SK-N-SH treated with all-trans-retinoic acid at 6 μM for 48 hours (cell line): ENCODE data around the gene TMPRSS11A.

Source experiments
- BACH2 ChIP-seq: fragments of 250-450 bp; sonication (Bioruptor Pico); IDR thresholded peaks from 2 replicates; pipeline ENCODE4 v1.9.0; 2021; ENCODE audit warnings: mild to moderate bottlenecking, borderline replicate concordance
- CSDC2 ChIP-seq: fragments of 250-450 bp; sonication (Bioruptor Pico); IDR thresholded peaks from 2 replicates; pipeline ENCODE4 v1.5.0; 2020; ENCODE audit warnings: mild to moderate bottlenecking, moderate library complexity
- GLIS3 ChIP-seq: fragments of 250-450 bp; sonication (Bioruptor Pico); IDR thresholded peaks from 2 replicates; pipeline ENCODE4 v1.5.0; 2020; ENCODE audit warnings: mild to moderate bottlenecking, moderate library complexity
- OSR1 ChIP-seq: fragments of 250-450 bp; sonication (Bioruptor Pico); IDR thresholded peaks from 2 replicates; pipeline ENCODE4 v1.8.0; 2022; ENCODE audit warnings: moderate library complexity, mild to moderate bottlenecking, inconsistent platforms
- PATZ1 ChIP-seq: fragments of 250-450 bp; sonication (Bioruptor Pico); IDR thresholded peaks from 2 replicates; pipeline ENCODE4 v1.8.0; 2020; ENCODE audit warnings: mild to moderate bottlenecking, moderate library complexity, borderline replicate concordance
- RARB ChIP-seq: fragments of 250-450 bp; sonication (Bioruptor Pico); IDR thresholded peaks from 2 replicates; pipeline ENCODE4 v1.8.0; 2021; ENCODE audit warnings: mild to moderate bottlenecking, moderate library complexity
- SNAI2 ChIP-seq: fragments of 250-450 bp; sonication (Bioruptor Pico); IDR thresholded peaks from 2 replicates; pipeline ENCODE4 v1.5.0; 2020; ENCODE audit warnings: mild to moderate bottlenecking, moderate library complexity
- TOX ChIP-seq: fragments of 250-450 bp; sonication (Bioruptor Pico); IDR thresholded peaks from 2 replicates; pipeline ENCODE4 v1.8.0; 2021; ENCODE audit warnings: mild to moderate bottlenecking, moderate library complexity, borderline replicate concordance
- TSHZ2 ChIP-seq: fragments of 250-450 bp; sonication (Bioruptor Pico); IDR thresholded peaks from 2 replicates; pipeline ENCODE4 v1.5.0; 2020; ENCODE audit warnings: mild to moderate bottlenecking, moderate library complexity
- ZFP3 ChIP-seq: fragments of 250-450 bp; sonication (Bioruptor Pico); IDR thresholded peaks from 2 replicates; pipeline ENCODE4 v1.5.0; 2020; ENCODE audit warnings: mild to moderate bottlenecking, moderate library complexity
- ZFP30 ChIP-seq: fragments of 450-650 bp; formaldehyde crosslinking; IDR thresholded peaks from 2 replicates; pipeline ENCODE4 v1.5.0; 2022; ENCODE audit warnings: mild to moderate bottlenecking, moderate library complexity
- ZNF565 ChIP-seq: fragments of 450-650 bp; formaldehyde crosslinking; conservative IDR thresholded peaks from 2 replicates; pipeline ENCODE4 v1.5.0; 2020; ENCODE audit warnings: low read depth, mild to moderate bottlenecking, moderate library complexity
- ZNF70 ChIP-seq: fragments of 450-650 bp; formaldehyde crosslinking; IDR thresholded peaks from 2 replicates; pipeline ENCODE4 v1.5.0; 2020; ENCODE audit warnings: mild to moderate bottlenecking, moderate library complexity
- TF ChIP-seq, protein P1 (sequence below): fragments of 250-450 bp; sonication (Bioruptor Pico); IDR thresholded peaks from 2 replicates; pipeline ENCODE4 v1.5.1; 2020; ENCODE audit warnings: low read depth, mild to moderate bottlenecking, moderate library complexity

- no peak for TF ChIP-seq SNAI2 (CRISPR knock-in tag)
- no peak for TF ChIP-seq RARB (CRISPR knock-in tag)
- TF ChIP-seq ZFP30 (CRISPR knock-in tag) = no peak
- no peak for TF ChIP-seq ZFP3 (CRISPR knock-in tag)
- TF ChIP-seq BACH2 (CRISPR knock-in tag) = no peak
- no peak for TF ChIP-seq ZNF565
- TF ChIP-seq, protein P1, sequence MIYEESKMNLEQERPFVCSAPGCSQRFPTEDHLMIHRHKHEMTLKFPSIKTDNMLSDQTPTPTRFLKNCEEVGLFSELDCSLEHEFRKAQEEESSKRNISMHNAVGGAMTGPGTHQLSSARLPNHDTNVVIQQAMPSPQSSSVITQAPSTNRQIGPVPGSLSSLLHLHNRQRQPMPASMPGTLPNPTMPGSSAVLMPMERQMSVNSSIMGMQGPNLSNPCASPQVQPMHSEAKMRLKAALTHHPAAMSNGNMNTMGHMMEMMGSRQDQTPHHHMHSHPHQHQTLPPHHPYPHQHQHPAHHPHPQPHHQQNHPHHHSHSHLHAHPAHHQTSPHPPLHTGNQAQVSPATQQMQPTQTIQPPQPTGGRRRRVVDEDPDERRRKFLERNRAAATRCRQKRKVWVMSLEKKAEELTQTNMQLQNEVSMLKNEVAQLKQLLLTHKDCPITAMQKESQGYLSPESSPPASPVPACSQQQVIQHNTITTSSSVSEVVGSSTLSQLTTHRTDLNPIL = no peak
- TF ChIP-seq ZNF70 = no peak
- no peak for TF ChIP-seq CSDC2 (CRISPR knock-in tag)
- TF ChIP-seq PATZ1 (CRISPR knock-in tag) = no peak
- no peak for TF ChIP-seq GLIS3 (CRISPR knock-in tag)
- no peak for TF ChIP-seq TSHZ2 (CRISPR knock-in tag)
- no peak for TF ChIP-seq OSR1
- no peak for TF ChIP-seq TOX (CRISPR knock-in tag)
Measured at GRCh38 chr4:67883902-67884301, 79.4 kb downstream of the TMPRSS11A start, which contains the start of gene TMPRSS11D.
